Stimulated activated CD4-positive, alpha-beta T cell treated with anti-CD3 and anti-CD28 coated beads, Interleukin-1b, Interleukin-23, amount 100 ng/mL, for 4 hours (primary cell): Measurements from ENCODE around the gene PCDHGA1.

Experiments used
- DNase-seq, 2 donors: peaks; one replicate each; pipeline ENCODE4 v3.0.0-alpha.2; 2020; ENCODE audit warnings: low read depth in 2 of 2

Gene PCDHGA1

GRCh38 chr5:141529873-141530272, 199.6 kb downstream of the PCDHGA1 start:
- no peak for DNase-seq

- no peak for DNase-seq
Observed at GRCh38 chr5:141532726-141533125, 202.4 kb downstream of the PCDHGA1 start.

GRCh38 chr5:141533897-141534296, 203.6 kb downstream of the PCDHGA1 start:
- DNase-seq: no peak

GRCh38 chr5:141534492-141535213, 204.3 kb downstream of the PCDHGA1 start:
- no peak for DNase-seq

- DNase-seq: no peak
Observed at GRCh38 chr5:141543053-141543452, 212.7 kb downstream of the PCDHGA1 start.

GRCh38 chr5:141547488-141547887, 217.2 kb downstream of the PCDHGA1 start:
- DNase-seq: no peak

- no peak for DNase-seq
Observed at GRCh38 chr5:141547921-141548320, 217.6 kb downstream of the PCDHGA1 start.

GRCh38 chr5:141557681-141558136, 227.4 kb downstream of the PCDHGA1 start:
- peak; percentile 70 to 75 for DNase-seq

GRCh38 chr5:141558150-141558549, 227.8 kb downstream of the PCDHGA1 start:
- DNase-seq: no peak

- no peak for DNase-seq
Observed at GRCh38 chr5:141559461-141559860, 229.1 kb downstream of the PCDHGA1 start.

GRCh38 chr5:141560151-141560550, 229.8 kb downstream of the PCDHGA1 start:
- DNase-seq: no peak

- no peak for DNase-seq
Observed at GRCh38 chr5:141560725-141561483, 230.6 kb downstream of the PCDHGA1 start.
